Mesenteric fat pad (tissue), 1 donor: ENCODE measurements around the gene C3orf70. TPM values are rescaled to one million over a fixed set of nuclear protein-coding genes. Genes with fewer than 3 reads are reported as not detected.
"Not testable (repeated sequence)": the region's sequence is repeated elsewhere in the genome, so short reads cannot be mapped to it uniquely, and the experiment has no call there.

Experiments used
- DNase-seq: peaks from one replicate; pipeline ENCODE4 v3.0.0-alpha.2; 2020; ENCODE audit warnings: low spot score
- total RNA-seq: library from RNA; stranded (reverse); fragmentation: NEBNext Ultra II Directional; extraction: Animal tissue kit (Norgen Biotek cat#: 25700); gene quantifications from one replicate; pipeline ENCODE4 v1.2.1, GENCODE V29; 2021
- donor health status: DM: yes; HTN: yes; CAD: no.

C3orf70 gene
- total RNA-seq, 1 donor from 2014 or later = 2.9 TPM

GRCh38 chr3:185151101-185151963 lies 1.5 kb downstream of the C3orf70 start:
- DNase-seq = no peak

DNA sequence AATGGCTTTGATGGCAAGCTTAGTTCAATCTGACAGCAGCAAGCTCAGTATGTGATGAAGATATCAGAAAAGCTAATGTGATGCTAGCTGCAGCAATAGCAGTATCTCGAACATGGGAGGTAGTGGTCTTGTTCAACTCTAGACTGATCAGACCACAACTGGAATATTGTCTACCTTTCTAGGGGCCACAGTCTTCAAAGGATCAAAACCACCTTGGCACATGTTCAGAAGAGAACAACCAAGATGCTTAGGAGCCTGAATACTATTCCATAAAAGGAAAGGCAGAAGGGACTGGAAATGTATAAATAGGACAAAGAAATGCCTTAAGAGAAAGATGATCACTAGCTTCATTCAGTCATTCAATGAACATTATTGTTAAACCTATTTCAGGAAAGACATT lies 2.3 kb downstream of the C3orf70 start:
- no peak for DNase-seq

DNA sequence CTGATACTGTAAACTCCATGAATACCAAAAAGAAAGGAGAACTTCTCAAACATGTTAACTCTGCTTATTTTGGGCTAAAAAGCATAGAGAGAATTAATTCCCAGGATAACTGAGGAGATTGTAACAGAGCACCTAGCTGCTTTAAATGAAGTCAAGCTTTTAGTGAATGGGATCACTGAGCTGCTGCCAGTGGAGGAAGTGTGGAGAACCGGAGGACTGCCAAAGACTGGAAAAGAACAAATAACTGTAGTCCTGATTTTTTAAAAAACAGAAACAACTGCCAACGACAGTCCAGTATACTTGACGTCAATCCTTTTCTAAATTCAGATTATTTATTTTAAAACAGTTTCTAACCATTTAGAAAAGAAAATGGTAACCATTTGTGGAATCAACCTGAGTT lies 3.3 kb downstream of the C3orf70 start:
- no peak for DNase-seq

DNA sequence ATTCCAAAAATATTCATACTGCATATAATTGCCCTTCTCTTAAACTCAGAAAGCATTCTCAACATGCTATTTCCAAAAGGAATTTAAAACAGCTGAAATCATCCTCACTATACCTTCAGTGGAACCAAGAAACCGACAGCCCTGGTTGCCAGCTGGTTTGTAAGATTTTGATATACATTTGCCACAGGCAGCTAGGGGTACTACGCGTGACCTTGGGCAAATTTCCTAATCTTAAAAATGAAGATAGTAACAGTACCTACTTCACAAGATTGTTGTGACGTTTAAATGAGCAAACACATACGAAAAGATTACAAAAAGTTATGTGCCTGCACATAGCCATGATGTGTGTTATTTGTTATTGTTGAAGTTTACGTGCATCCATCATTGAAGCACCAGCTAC lies 7.3 kb downstream of the C3orf70 start:
- no peak for DNase-seq

DNA sequence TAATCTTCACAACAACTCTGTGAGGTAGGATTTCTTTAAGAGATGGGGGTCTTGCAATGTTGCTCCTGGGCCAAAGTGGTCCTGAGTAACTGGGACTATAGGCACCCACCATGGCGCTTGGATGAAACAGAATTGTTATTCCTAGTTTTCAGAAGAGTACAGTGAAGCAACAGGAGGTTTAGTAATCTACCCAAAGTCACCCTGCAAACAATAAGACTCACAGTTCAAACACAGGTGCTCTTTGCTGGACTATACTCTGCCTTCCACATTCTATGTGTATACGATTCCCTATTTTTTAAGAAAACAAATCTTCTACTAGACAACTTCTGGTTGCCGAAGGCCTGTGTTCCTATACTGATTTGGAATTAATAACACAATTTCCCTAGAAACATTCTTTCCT lies 8.1 kb downstream of the C3orf70 start:
- no peak for DNase-seq

- no peak for DNase-seq
These were observed 15.0 kb downstream of the C3orf70 start for GRCh38 chr3:185137821-185138220.

- DNase-seq = no peak
These were observed 18.4 kb downstream of the C3orf70 start for GRCh38 chr3:185134509-185134908.

- no peak for DNase-seq
These were observed 21.1 kb downstream of the C3orf70 start for GRCh38 chr3:185131602-185132256.

DNA sequence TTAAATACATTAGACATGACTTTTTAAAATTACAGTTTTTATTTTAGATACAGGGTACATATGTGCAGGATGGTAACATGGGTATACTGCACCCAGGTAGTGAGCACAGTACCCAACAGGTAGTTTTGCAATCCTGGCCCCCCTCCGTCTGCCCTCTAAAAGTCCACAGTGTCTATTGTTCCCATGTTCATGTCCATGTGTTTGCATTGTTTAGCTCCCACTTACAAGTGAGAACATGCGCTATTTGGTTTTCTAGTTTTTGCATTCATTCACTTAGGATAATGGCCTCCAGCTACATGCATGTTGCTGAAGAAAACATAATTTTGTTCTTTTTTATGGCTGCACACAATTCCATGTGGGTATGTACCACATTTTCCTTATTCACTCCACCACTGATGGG lies 23.8 kb downstream of the C3orf70 start:
- no peak for DNase-seq

GRCh38 chr3:185126201-185126600 lies 26.7 kb downstream of the C3orf70 start:
- no peak for DNase-seq

- DNase-seq = no peak
These were observed 32.7 kb downstream of the C3orf70 start for GRCh38 chr3:185120126-185120525.

DNA sequence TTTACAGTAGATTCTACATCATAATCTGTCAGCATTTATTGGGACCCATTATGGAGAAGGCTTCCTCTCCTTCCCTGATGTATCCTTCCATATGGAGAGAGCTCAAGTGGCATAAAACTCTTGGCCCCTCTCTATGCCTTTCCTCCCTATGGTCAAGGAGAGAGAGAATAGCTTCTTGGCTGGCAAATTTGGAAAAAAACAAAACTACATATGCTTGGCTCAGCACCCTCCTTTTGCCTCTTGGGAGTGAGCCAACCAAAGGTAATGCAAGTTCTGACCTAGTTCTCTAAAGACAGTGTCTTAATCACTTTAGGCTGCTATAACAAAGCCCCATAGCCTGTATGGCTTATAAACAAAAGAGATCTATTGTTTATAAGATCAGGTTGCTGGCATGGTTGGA lies 37.5 kb downstream of the C3orf70 start:
- no peak for DNase-seq

DNA sequence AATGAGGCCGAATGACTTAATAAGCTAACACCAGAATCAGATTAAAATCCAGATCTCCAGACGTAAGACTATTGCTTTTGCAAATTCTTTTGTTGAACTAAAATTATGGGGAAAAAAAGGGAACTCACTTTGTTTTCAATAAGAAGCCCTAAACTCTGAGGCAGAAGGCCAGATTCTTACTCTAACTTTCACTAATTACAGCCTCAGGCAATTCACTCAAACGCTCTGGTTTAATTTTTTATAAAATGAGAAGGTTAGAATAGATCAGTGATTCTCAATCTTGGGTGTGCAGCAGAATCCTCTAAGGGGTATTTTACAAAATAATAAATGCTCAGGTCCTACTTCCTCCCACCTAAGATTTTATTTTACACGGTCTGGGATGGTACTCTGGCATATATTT lies 38.1 kb downstream of the C3orf70 start:
- no peak for DNase-seq

DNA sequence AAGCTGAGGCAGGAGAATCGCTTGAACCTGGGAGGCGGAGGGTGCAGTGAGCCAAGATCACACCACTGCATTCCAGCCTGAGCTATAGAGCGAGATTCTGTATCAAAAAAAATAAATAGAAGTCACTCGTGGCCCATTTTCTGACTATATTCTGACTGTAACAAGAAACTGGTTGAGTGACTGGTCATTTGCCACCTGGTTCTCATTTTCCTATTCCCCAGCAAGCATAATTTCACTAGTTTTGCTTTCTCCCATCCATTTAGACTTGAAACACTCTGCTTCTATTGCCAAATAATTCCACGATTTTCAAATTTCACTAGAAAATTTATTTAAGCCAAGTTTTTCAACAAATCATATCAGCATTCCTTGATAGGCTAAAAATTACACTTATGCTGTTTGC lies 40.7 kb downstream of the C3orf70 start:
- DNase-seq = no peak

DNA sequence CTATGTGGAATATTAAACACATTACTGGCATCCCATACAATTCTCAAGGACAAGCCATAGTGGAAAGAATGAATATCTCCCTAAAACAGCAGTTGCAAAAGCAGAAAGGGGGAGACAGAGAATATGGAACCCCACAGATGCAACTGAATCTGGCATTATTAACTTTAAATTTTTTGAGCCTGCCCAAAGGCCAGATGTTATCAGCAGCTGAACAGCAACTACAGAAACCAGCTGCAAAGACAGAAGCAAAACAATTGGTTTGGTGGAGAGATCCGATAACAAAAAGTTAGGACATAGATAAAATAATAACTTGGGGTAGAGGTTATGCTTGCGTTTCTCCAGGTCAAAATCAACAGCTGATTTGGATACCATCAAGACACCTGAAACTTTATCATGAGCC lies 43.8 kb downstream of the C3orf70 start:
- not testable (repeated sequence) for DNase-seq

GRCh38 chr3:185106256-185106890 lies 46.5 kb downstream of the C3orf70 start:
- DNase-seq = not testable (repeated sequence)

DNA sequence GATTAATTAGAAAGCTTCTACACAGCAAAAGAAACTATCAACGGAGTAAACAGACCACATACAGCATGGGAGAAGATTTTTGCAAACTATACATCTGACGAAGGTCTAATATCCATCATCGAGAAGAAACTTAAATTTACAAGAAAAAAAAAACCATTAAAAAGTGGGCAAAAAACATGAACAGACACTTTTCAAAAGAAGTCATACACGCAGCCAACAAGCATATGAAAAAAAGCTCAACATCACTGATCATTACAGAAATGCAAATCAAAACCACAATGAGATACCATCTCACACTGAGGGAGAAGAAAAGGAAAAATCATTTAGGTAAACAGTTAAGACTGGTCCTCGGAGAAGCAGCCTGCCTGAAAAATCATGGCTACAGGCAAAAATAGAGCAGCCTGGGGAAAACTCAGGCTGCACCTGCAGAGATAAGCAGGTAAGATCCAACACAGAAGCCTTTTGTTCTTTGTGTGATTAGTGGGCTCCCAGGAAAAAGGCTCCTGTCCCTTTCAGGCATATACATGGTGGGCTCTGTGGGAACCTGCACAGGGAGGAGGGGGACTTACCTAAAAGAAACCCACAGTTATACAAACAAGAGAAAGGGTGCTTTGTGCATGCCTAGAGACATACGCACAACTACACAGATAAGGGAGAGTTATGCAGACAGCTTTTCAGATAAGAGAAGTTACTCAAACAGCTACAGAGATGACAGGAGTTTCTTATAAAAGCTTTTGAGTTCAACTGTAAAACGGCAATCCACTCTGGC lies 49.3 kb downstream of the C3orf70 start:
- no peak for DNase-seq

GRCh38 chr3:185094697-185095096 lies 58.2 kb downstream of the C3orf70 start:
- DNase-seq = no peak

DNA sequence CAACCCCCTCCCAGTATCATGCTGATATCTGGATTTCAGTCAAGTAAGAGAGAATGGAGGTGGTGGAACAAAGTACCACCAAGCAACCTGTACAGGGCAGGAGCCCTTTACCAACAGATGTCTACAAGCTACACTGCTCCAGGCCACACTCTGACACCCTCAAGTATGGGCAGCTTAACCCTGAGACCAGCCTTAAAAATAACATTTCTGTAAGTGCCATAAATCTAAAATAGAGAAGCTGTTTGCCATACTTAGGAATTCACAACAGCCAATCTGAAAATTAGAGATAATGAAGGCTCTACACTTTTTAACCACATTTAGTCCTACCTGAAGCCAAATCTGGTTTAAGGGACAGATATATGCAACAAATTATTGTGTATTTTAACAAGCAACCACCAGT lies 59.7 kb downstream of the C3orf70 start:
- no peak for DNase-seq

GRCh38 chr3:185090811-185091210 lies 62.0 kb downstream of the C3orf70 start:
- no peak for DNase-seq

DNA sequence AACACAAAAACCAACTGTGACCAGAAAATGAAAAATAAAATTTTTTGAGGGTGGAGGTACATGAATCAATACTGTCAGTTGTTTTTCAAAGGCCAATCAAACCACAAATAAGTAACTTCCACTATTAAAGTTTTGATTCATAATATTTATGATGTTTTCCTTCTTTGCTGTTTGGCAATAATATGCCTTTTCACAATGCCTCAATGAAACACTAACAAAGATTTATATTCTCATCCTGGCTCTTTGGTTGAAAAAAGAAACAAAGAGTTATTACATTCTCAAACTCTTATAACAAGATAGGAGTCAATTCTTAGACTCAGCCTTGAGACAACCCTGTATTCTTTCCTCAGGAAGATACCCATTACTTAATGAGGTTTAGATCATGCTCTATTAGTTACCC lies 63.1 kb downstream of the C3orf70 start:
- DNase-seq = no peak

GRCh38 chr3:185089343-185089742 lies 63.5 kb downstream of the C3orf70 start:
- no peak for DNase-seq
